GM23248 (cell line): ENCODE data around the gene TRIM13.

Experiments
- EZH2 ChIP-seq: fragments of 200-600 bp; sonication (generic); IDR thresholded peaks from 2 replicates; pipeline ENCODE4 v1.6.1; 2018; ENCODE audit warnings: antibody characterized with exemption, mild to moderate bottlenecking; ENCODE audit not compliant: insufficient read depth, poor library complexity, severe bottlenecking
- EZH2phosphoT487 ChIP-seq: fragments of 200-600 bp; sonication (generic); IDR thresholded peaks from 2 replicates; pipeline ENCODE4 v1.6.1; 2018; ENCODE audit warnings: antibody characterized with exemption, moderate library complexity, mild to moderate bottlenecking, low read depth; ENCODE audit not compliant: insufficient read depth

- TF ChIP-seq EZH2 = no peak
- no peak for TF ChIP-seq EZH2phosphoT487
Measured at GRCh38 chr13:50053844-50054243, 57.0 kb downstream of the TRIM13 start.
